ENCODE data around the gene TCHP.

- no peak for TF ChIP-seq CTCF (IDR thresholded peaks at IDR 0.05; ENCODE audit: low read depth, low read length)
- no peak for TF ChIP-seq EZH2phosphoT487 (IDR thresholded peaks at IDR 0.05; ENCODE audit: low read depth)
These were observed 59.5 kb downstream of the TCHP start for GRCh38 chr12:109959411-109960093.
